GM23338 (cell line): ENCODE results near the gene CPSF4L. TPM values are rescaled to one million over a fixed set of nuclear protein-coding genes. Genes with fewer than 3 reads are reported as not detected.

Source experiments
- ATAC-seq: fragments of 200-7000 bp; cut with Tn5 transposase; 3 replicates; pipeline ENCODE4 v1.9.1; 2020
- DNase-seq: peaks from one replicate; pipeline ENCODE4 v3.0.0-alpha.2; 2015; ENCODE audit warnings: low spot score
- H2AFZ ChIP-seq: fragments of 200-600 bp; sonication (generic); 2 replicates; pipeline ENCODE4 v1.8.0; 2016; ENCODE audit warnings: antibody characterized with exemption, mild to moderate bottlenecking, moderate library complexity
- H3F3A ChIP-seq: fragments of 200-600 bp; sonication (generic); replicated peaks from 2 replicates; pipeline ENCODE4 v1.8.0; 2017; ENCODE audit warnings: antibody characterized with exemption, mixed run types, low read depth
- H3K27ac ChIP-seq: fragments of 200-600 bp; sonication (generic); 2 replicates; pipeline ENCODE4 v1.6.1; 2016; ENCODE audit warnings: low read depth
- H3K27me3 ChIP-seq: fragments of 200-600 bp; sonication (generic); 2 replicates; pipeline ENCODE4 v1.8.0; 2016; ENCODE audit warnings: mild to moderate bottlenecking, mixed run types, moderate library complexity; ENCODE audit not compliant: insufficient read depth
- H3K36me3 ChIP-seq: fragments of 200-600 bp; sonication (generic); 2 replicates; pipeline ENCODE4 v1.8.0; 2016; ENCODE audit warnings: mild to moderate bottlenecking; ENCODE audit not compliant: insufficient read depth
- H3K4me1 ChIP-seq: fragments of 200-600 bp; sonication (generic); 2 replicates; pipeline ENCODE4 v1.8.0; 2016; ENCODE audit warnings: mild to moderate bottlenecking, moderate library complexity; ENCODE audit not compliant: insufficient read depth
- H3K4me2 ChIP-seq: fragments of 200-600 bp; sonication (generic); 2 replicates; pipeline ENCODE4 v1.7.1; 2017; ENCODE audit warnings: mixed run types
- H3K4me3 ChIP-seq: fragments of 200-600 bp; sonication (generic); 2 replicates; pipeline ENCODE4 v1.6.1; 2016; ENCODE audit warnings: mixed run types
- H3K79me2 ChIP-seq: fragments of 200-600 bp; sonication (generic); replicated peaks from 2 replicates; pipeline ENCODE4 v1.8.0; 2017; ENCODE audit warnings: mild to moderate bottlenecking; ENCODE audit not compliant: insufficient read depth
- H3K9me2 ChIP-seq: fragments of 200-600 bp; sonication (generic); 2 replicates; pipeline ENCODE4 v1.8.0; 2017; ENCODE audit not compliant: insufficient read depth
- H4K20me1 ChIP-seq: fragments of 200-600 bp; sonication (generic); replicated peaks from 2 replicates; pipeline ENCODE4 v1.8.0; 2017; ENCODE audit warnings: mild to moderate bottlenecking; ENCODE audit not compliant: insufficient read depth
- H3K27ac Mint-ChIP-seq: 2 replicates; pipeline ENCODE4 v1.8.0; 2020; ENCODE audit warnings: inconsistent platforms, mild to moderate bottlenecking, moderate library complexity, mixed read lengths
- H3K27me3 Mint-ChIP-seq: 3 replicates; pipeline ENCODE4 v1.8.0; 2022; ENCODE audit warnings: low read depth, mild to moderate bottlenecking, moderate library complexity, mixed read lengths, inconsistent platforms; ENCODE audit not compliant: insufficient read depth, poor library complexity
- H3K36me3 Mint-ChIP-seq: 3 replicates; pipeline ENCODE4 v1.8.0; 2021; ENCODE audit warnings: low read depth, mild to moderate bottlenecking, inconsistent platforms, moderate library complexity, mixed read lengths
- H3K4me1 Mint-ChIP-seq: 3 replicates; pipeline ENCODE4 v1.8.0; 2020; ENCODE audit warnings: mild to moderate bottlenecking, inconsistent platforms, mixed read lengths
- H3K4me3 Mint-ChIP-seq: 3 replicates; pipeline ENCODE4 v1.8.0; 2021; ENCODE audit warnings: moderate library complexity, mild to moderate bottlenecking, inconsistent platforms, mixed read lengths
- H3K9me3 Mint-ChIP-seq: 3 replicates; pipeline ENCODE4 v1.8.0; 2020; ENCODE audit warnings: moderate library complexity, mild to moderate bottlenecking, inconsistent platforms, mixed read lengths
- CREB1 ChIP-seq: fragments of 250-450 bp; sonication (Bioruptor Pico); IDR thresholded peaks from 2 replicates; pipeline ENCODE4 v1.5.0; 2020; ENCODE audit warnings: low read depth, mild to moderate bottlenecking, moderate library complexity
- CTCF ChIP-seq, 2 experiments: fragments of 200-600 bp in 1 of 2; sonication (generic) in 1 of 2; conservative IDR thresholded peaks; 2 replicates each; pipeline versions ENCODE4 v1.5.1 to v1.6.1; 2016 to 2017; ENCODE audit warnings: antibody characterized with exemption in 2 of 2, low read depth in 2 of 2, mild to moderate bottlenecking in 2 of 2, moderate library complexity in 1 of 2
- ETS1 ChIP-seq: IDR thresholded peaks from 2 replicates; pipeline ENCODE4 v1.6.1; 2016; ENCODE audit warnings: antibody characterized with exemption
- EZH2phosphoT487 ChIP-seq: fragments of 200-600 bp; sonication (generic); IDR thresholded peaks from one replicate; pipeline ENCODE4 v1.8.1; 2018; ENCODE audit warnings: antibody characterized with exemption; ENCODE audit not compliant: unreplicated experiment
- NANOG ChIP-seq: IDR thresholded peaks from 2 replicates; pipeline ENCODE4 v1.6.1; 2016; ENCODE audit warnings: antibody characterized with exemption, borderline replicate concordance
- POLR2AphosphoS5 ChIP-seq: IDR thresholded peaks from 2 replicates; pipeline ENCODE4 v1.6.1; 2016; ENCODE audit warnings: antibody characterized with exemption, low read depth
- REST ChIP-seq: IDR thresholded peaks from one replicate; pipeline ENCODE4 v1.6.1; 2018; ENCODE audit warnings: antibody characterized with exemption; ENCODE audit not compliant: unreplicated experiment
- STAT1 ChIP-seq: IDR thresholded peaks from one replicate; pipeline ENCODE4 v1.6.1; 2016; ENCODE audit warnings: antibody characterized with exemption; ENCODE audit not compliant: unreplicated experiment
- ZNF114 ChIP-seq: fragments of 250-450 bp; sonication (Bioruptor Pico); IDR thresholded peaks from 2 replicates; pipeline ENCODE4 v1.5.0; 2020; ENCODE audit warnings: mild to moderate bottlenecking, moderate library complexity
- ZNF331 ChIP-seq: fragments of 250-450 bp; sonication (Bioruptor Pico); IDR thresholded peaks from 2 replicates; pipeline ENCODE4 v1.5.0; 2020; ENCODE audit warnings: low read depth, mild to moderate bottlenecking, moderate library complexity
- ZNF462 ChIP-seq: fragments of 250-450 bp; sonication (Bioruptor Pico); IDR thresholded peaks from 2 replicates; pipeline ENCODE4 v1.5.0; 2020; ENCODE audit warnings: mild to moderate bottlenecking, moderate library complexity
- polyA plus RNA-seq: library from polyadenylated mRNA; unstranded; fragments of >200 nt; fragmentation: Nextera tagmentation; extraction: Ambion mirVana; gene quantifications from 2 replicates; pipeline ENCODE4 v1.2.1, GENCODE V29; 2016
- total RNA-seq: library from RNA; depleted of rRNA; stranded (reverse); fragments of >200 nt; shearing (Covaris generic); gene quantifications from 2 replicates; pipeline ENCODE4 v1.2.3, GENCODE V29; 2014

The CPSF4L gene
- total and polyA plus RNA-seq, 2 experiments from 2014 or later, result not detected

- TF ChIP-seq STAT1 (no peak), ZNF462 (CRISPR knock-in tag) (no peak), ETS1 (no peak), NANOG (no peak), POLR2AphosphoS5 (no peak), REST (no peak), CTCF (conservative IDR thresholded peaks at IDR 0.05; ENCODE audit: low read depth in 2 of 2) (no peak), ZNF114 (no peak), CREB1 (CRISPR knock-in tag) (no peak), EZH2phosphoT487 (no peak), ZNF331 (no peak)
Measured at GRCh38 chr17:73269791-73270190, 8.1 kb upstream of the CPSF4L start.

More at GRCh38 chr17:73269791-73270190, 8.1 kb upstream of the CPSF4L start:
- no peaks in the 10 kb centered on the region; the same call in 1 of the 2 replicates for H3K9me2 ChIP-seq
- no peaks in the 10 kb centered on the region for H3K79me2 ChIP-seq
- H3K27me3 Mint-ChIP-seq, result peaks cover 20% of the 10 kb centered on the region
- peaks cover 3% of the 10 kb centered on the region; the same call in 1 of the 3 replicates for H3K4me1 Mint-ChIP-seq
- no peak overlapping the region for H3K27ac Mint-ChIP-seq
- H3K36me3 Mint-ChIP-seq, result no peaks in the 10 kb centered on the region
- DNase-seq (no peak), ATAC-seq (no peak)
- no peaks in the 10 kb centered on the region for H4K20me1 ChIP-seq
- H3K9me3 Mint-ChIP-seq, result no peaks in the 10 kb centered on the region
- H3K36me3 ChIP-seq, result no peaks in the 10 kb centered on the region
- H3K4me2 ChIP-seq, result no peak overlapping the region
- H3K4me3 ChIP-seq, result no peak overlapping the region
- 0 out of 2 replicates have a peak, but pooled peaks cover 3% of the 10 kb centered on the region for H3K4me1 ChIP-seq
- H3F3A ChIP-seq, result no peaks in the 10 kb centered on the region
- H3K27ac ChIP-seq, result no peak overlapping the region
- H3K27me3 ChIP-seq, result no peaks in the 10 kb centered on the region
- no peak overlapping the region for H3K4me3 Mint-ChIP-seq
- H2AFZ ChIP-seq, result no peak overlapping the region
